B cell (primary cell): Measurements from ENCODE around the gene SPEM2.

Experiments
- CTCF ChIP-seq: fragments of 200-600 bp; IDR thresholded peaks from one replicate; pipeline ENCODE4 v1.8.0; 2022; ENCODE audit warnings: antibody characterized with exemption, mild to moderate bottlenecking
- EZH2 ChIP-seq: IDR thresholded peaks from 2 replicates; pipeline ENCODE4 v1.6.1; 2012; ENCODE audit warnings: borderline replicate concordance, low read depth, mild to moderate bottlenecking, moderate library complexity, low read length; ENCODE audit not compliant: insufficient read depth, poor library complexity, severe bottlenecking

DNA sequence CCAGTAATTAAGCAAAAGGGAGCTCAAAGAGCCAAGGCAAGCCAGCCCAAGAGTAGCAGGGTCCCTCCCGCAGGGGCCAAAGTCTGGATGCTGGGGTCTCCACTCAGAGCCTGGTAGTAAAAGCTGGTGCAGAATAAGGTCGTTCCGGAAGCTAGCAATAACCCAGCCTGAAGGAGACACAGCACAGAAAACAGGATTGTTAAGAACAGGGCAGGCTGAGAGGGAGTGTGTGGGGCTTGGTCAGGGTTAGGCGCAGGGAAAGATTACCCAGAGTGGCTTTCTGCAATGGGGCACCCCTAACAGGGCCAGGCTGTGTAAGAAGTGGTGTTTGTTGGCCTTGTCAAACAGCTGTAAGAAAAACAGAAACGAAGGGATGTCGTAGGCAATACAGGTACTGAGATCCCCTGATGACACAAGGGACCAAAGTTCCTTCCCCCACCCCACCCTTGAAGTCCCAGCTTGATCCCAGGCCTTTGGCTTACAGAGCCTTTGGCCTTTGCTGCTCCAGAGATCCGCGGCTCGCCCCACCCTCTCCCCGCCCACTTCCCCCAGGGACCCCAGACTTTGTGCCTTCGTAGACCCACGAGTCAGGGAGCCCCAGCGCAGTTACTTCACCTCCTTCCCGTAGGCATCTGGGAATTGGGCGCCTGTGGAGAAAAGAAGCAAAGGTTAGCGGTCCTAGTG, 22.2 kb upstream of the SPEM2 start:
- no peak for TF ChIP-seq CTCF
- no peak for TF ChIP-seq EZH2
